BE2C (cell line): ENCODE data around the gene SEMG1.

ENCODE experiments used
- DNase-seq: peaks from one replicate; pipeline ENCODE4 v3.0.0-alpha.2; 2020
- H3K27me3 ChIP-seq: fragments of 250-450 bp; sonication (Bioruptor Pico); 2 replicates; pipeline ENCODE4 v1.5.1; 2020; ENCODE audit warnings: mild to moderate bottlenecking
- H3K36me3 ChIP-seq: fragments of 250-450 bp; sonication (Bioruptor Pico); 2 replicates; pipeline ENCODE4 v1.5.1; 2020; ENCODE audit warnings: mild to moderate bottlenecking
- H3K4me1 ChIP-seq: fragments of 250-450 bp; sonication (Bioruptor Pico); 2 replicates; pipeline ENCODE4 v1.5.1; 2020
- H3K4me3 ChIP-seq: 2 replicates; pipeline ENCODE4 v1.5.1; 2011; ENCODE audit warnings: low read depth, low read length
- H3K9me3 ChIP-seq: fragments of 250-450 bp; sonication (Bioruptor Pico); 2 replicates; pipeline ENCODE4 v1.5.1; 2020
- CTCF ChIP-seq: IDR thresholded peaks from 2 replicates; pipeline ENCODE4 v1.5.1; 2012; ENCODE audit warnings: mild to moderate bottlenecking, low read depth, low read length

Gene SEMG1

GRCh38 chr20:45212836-45213235 lies 6.0 kb downstream of the SEMG1 start:
- no peak overlapping the region for H3K4me3 ChIP-seq
- no peak for TF ChIP-seq CTCF
- DNase-seq = no peak
- no peaks in the 10 kb centered on the region for H3K36me3 ChIP-seq
- no peaks in the 10 kb centered on the region for H3K4me1 ChIP-seq
- peaks cover 4% of the 10 kb centered on the region; the same call in 1 of the 2 replicates for H3K27me3 ChIP-seq
- H3K9me3 ChIP-seq = no peaks in the 10 kb centered on the region

- H3K4me3 ChIP-seq = no peak overlapping the region
- H3K27me3 ChIP-seq = peaks cover 30% of the 10 kb centered on the region
- no peaks in the 10 kb centered on the region for H3K9me3 ChIP-seq
- DNase-seq = peak; percentile 27
- peaks cover 5% of the 10 kb centered on the region; the same call in 1 of the 2 replicates for H3K4me1 ChIP-seq
- TF ChIP-seq CTCF = no peak
- no peaks in the 10 kb centered on the region; the same call in 1 of the 2 replicates for H3K36me3 ChIP-seq
Measured at GRCh38 chr20:45218124-45218523, 11.3 kb downstream of the SEMG1 start.

GRCh38 chr20:45218636-45219035 lies 11.8 kb downstream of the SEMG1 start:
- Histone ChIP-seq H3K27me3 (peaks cover 30% of the 10 kb centered on the region), H3K4me3 (no peak overlapping the region), H3K9me3 (no peaks in the 10 kb centered on the region), H3K4me1 (peaks cover 5% of the 10 kb centered on the region; the same call in 1 of the 2 replicates), H3K36me3 (no peaks in the 10 kb centered on the region; the same call in 1 of the 2 replicates)
- TF ChIP-seq CTCF = no peak
- DNase-seq = no peak

DNA sequence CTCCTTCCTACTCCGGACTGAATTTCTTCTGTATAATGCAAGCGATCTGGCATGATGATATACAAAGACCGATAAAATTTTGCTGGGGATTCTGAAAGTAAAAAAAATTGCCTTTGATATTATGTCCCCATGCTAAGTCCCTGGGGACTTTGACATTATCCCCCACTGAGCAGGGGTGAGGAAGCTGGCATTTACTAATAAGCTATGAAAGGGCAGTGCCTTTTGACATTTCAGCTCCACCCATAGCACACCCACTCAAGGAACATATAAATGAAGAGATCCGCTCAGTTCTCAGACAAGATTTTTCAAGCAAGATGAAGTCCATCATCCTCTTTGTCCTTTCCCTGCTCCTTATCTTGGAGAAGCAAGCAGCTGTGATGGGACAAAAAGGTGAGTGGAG lies 14.2 kb downstream of the SEMG1 start, which contains the start of gene SEMG2:
TSS of gene SEMG2 (plus strand) at position 298 of the 400 bp plus-strand sequence. CDS start at position 315, 17 bp downstream.
- no peak for TF ChIP-seq CTCF
- no peaks in the 10 kb centered on the region for H3K9me3 ChIP-seq
- H3K4me1 ChIP-seq = peaks cover 5% of the 10 kb centered on the region; the same call in 1 of the 2 replicates
- no peak within 1 kb of the TSS for H3K4me3 ChIP-seq
- no peak for DNase-seq
- H3K36me3 ChIP-seq = no peaks in the 10 kb centered on the region; the same call in 1 of the 2 replicates
- peaks cover 39% of the 10 kb centered on the region for H3K27me3 ChIP-seq

GRCh38 chr20:45223136-45223535 lies 16.3 kb downstream of the SEMG1 start:
- Histone ChIP-seq H3K27me3 (peaks cover 42% of the 10 kb centered on the region), H3K4me3 (no peak overlapping the region), H3K4me1 (peaks cover 5% of the 10 kb centered on the region; the same call in 1 of the 2 replicates), H3K9me3 (no peaks in the 10 kb centered on the region), H3K36me3 (no peaks in the 10 kb centered on the region; the same call in 1 of the 2 replicates)
- no peak for DNase-seq
- TF ChIP-seq CTCF = no peak

DNA sequence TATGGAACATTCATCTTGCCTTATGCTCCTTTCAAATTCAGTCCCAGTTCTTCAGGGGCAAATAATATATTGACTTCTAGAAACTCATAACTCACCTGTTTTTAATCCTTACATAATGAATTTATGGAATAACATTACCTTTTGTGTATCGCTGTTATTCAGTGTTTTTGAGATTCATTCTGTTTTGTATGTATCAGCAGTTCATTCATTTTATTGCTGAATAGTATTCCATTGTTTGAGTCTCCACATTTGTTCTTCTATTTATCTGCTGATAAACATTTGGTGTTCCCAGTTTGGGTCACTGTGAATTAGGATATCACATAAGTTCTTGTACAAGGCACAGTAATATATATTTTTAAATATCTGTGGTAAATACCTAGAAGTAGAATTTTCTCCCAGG lies 19.5 kb downstream of the SEMG1 start:
- H3K4me3 ChIP-seq = no peak overlapping the region
- H3K9me3 ChIP-seq = no peaks in the 10 kb centered on the region
- H3K4me1 ChIP-seq = no peaks in the 10 kb centered on the region
- DNase-seq = no peak
- peaks cover 29% of the 10 kb centered on the region for H3K27me3 ChIP-seq
- TF ChIP-seq CTCF = no peak
- H3K36me3 ChIP-seq = no peaks in the 10 kb centered on the region
